GM18511 (cell line): ENCODE measurements around the gene WDR35.

Experiments used
- ATAC-seq: cut with Tn5 transposase; IDR thresholded peaks from one replicate; pipeline ENCODE4 v1.9.1; 2021; ENCODE audit warnings: mild to moderate bottlenecking, moderate library complexity; ENCODE audit not compliant: unreplicated experiment

The WDR35 gene

DNA sequence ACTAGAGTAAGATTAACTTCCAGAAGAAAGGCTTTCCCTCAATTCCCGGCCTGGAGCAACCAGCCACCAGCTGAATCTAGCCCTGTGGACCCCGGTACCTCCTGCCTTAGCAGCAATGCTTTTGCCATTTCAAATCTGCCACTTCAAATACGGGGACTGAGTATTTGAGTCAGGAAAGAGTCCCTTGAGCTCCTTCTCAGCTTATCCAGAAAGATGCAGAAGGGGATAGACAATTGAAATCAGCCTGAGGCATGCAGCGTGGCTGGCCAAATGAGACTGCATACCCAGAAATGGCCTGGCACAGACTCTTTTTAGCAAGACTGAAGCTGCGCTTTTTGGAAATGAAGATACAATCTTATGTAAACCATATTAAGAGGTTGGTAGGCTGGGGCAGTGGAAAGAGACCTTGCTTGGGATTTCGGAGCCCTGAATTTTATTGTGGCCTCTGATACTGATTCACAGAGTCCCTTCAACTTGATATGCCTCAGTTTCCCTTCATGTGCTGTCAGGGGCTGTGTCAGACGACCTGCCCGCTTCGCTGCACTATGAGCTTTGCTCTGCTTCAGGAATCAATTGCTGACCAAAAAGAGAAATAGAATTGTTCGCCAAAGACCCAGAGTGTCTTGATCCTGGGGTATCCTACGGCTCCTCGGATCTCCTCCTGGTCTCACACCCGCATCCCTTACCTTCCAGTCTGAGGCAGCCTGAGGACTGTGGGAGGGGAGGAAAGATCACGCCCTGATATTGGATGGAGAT, 21.5 kb upstream of the WDR35 start:
- no peak for ATAC-seq

DNA sequence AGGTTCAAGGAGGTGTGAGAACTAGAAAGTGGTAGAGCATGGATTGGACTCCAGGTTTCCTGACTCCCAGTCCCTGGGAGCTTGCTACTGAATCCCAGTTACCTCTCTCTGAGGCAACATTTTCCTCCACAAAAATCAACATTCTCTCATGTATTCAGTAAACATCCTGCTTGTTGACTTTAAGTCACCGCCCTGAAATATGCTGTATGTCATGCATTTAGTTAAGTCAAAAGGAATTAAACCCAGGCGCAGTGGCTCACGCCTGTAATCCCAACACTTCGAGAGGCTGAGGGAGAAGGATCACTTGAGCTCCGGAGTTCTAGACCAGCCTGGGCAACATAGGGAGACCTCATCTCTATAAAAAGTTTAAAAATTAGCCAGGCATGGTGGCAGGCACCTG, 18.8 kb upstream of the WDR35 start:
- no peak for ATAC-seq

DNA sequence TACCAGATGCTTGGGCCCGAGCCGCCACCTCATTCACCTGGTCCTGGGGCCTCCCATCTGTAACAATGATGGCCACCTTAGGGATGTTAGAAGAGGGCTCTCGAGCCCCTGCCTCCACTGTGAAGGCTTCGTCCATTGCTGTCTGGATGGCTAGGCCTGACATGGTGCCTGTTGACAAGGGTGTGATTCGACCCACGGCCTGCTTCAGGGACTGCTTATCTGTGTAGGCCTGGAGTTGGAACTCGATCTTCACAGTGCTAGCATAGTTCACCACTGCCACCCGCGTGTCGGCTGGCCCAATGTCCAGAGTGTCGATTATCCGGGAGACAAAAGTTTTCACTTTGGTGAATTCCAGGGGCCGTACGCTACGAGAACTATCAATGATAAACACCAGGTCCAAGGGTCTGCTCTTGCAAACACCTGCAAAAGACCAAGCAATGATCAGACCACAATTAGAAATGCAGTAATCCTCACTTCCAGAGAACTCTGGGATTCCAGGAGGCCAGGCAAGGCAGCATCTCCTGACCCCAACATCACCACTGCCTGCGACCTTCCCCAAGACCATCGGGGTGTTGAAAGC, 16.1 kb upstream of the WDR35 start:
- no peak for ATAC-seq

DNA sequence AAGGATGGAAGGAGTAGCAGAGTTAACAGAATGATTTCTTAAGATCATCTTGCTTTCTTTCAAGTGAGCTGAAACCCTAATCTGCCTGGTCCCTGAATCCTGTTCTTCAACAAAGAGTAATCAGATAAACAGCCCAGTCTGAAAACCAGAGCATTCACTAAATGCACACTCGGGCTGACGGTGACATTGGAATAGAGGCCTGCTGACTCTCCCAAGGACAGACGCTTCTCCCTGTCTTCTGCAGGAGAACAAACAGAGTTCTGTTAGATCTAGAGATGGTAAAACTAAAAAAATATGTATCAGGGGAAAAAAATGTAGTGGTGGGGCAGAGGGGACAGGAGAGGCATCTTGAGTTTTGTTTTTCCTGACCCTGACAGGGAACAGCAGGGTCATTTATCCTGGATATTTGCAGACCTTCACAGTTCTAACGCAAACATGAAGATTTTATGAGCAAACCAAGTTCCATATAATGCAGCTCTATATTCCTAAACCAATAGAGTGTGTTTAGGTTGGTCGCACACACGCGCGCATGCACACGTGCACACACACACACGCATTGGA, 15.2 kb upstream of the WDR35 start:
- ATAC-seq, result no peak

DNA sequence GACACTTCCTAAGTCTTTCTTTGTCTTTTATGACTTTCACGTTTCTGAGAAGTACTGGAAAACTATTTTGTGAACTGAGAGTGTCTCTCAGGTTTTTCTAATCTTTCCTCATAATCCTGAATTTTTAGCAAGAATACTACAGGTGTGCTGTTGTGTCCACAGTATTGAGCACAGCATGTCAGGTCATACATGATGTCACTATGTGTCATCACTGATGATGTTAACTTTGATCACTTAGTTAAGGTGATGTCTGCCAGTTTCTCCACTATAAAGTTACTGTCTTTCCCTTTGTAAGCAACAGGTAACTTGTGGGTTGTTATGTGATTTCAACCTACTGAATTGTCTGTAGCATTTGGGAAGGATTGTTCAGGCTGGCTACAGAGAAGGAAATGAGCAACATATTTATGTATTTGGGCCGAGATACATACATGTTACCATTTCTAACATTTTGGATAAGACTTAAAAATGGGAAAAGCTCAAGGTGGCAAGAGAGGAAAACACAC, 11.5 kb upstream of the WDR35 start:
- no peak for ATAC-seq

DNA sequence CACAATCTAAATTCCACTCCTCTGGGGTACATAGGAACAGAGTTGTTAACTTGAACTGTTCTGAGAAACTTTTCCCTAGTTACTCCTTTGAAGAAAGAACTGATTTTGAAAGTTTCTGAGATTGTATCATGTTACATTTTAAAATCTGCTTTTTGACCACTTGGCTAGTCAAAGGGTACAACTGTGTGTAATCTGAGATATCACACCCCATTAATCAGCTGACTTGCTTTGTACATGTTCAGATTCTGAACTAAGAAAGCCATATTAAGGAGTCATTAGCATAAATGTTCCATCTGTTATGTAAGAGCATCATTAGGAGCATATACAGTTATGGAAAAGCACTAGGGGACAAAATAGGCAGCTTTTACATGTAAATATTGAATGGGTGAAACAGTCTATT, 3.8 kb upstream of the WDR35 start:
- no peak for ATAC-seq

DNA sequence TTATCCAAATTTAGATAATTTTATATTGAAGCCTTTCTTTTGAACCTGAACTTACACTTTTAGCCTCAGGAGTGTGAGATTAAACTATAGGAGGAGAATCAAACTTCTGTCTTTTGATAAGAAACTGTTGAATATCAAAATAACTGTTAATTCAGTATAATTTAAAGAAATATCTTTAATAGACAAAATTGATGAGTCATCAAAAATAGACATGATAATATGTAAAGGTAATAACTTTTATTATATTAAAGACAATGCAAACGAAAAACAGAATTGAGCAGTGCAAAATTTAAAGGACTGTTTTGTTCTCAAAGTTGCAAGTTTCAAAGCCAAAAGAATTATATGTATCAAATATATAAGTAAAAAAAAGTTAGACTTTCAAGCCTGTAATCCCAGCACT, 2.0 kb upstream of the WDR35 start:
- ATAC-seq, result no peak

DNA sequence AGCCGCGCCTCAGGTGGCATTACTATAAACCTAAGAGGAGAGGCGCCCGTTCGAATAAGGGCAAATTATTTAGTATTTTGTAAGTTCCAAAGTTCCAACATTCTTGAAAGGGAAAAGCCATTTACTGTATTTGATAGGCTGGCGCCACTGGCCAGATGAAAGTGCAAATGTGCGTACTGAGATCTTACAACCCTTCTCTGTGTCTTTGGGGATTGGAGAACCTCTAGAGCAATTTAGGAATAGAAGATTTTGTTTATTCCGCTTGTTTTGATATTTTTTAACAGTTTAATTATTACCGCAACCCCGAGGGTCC, 467 bp upstream of the WDR35 start:
- no peak for ATAC-seq

DNA sequence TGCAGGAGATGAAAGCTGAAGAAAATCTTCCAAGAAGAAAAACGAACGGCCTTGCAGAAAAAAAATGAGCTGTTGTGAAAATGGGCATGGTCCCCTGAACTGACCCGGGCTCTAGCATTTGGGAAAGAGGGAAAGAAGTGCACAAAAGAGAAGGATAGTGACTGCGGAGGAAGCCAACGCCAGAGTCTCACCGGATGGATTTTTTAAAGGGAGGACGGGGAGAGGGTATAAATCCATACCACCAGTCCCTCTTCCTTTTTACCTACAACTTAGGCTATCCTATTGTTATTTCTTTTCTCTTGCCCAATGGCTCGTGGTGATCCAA, 601 bp downstream of the WDR35 start:
- ATAC-seq, result no peak

DNA sequence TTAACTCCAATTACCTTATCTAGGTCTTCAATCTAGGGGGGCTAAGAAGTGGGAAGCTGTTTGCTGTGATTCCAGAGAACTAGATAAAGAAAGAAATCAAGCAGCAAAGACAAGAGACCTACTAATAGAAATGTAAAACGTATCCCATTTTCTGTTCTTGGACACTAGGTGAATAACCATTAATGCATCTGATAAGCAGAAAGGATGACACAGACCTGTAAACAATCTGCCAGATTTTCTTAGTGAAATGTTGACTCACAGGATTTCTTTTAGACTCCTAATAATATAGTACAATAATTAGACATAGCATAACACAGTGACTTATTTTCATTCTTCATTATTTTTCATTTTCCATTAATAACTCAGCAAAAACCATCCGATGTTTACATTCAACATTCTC, 1.3 kb downstream of the WDR35 start:
- ATAC-seq, result no peak

DNA sequence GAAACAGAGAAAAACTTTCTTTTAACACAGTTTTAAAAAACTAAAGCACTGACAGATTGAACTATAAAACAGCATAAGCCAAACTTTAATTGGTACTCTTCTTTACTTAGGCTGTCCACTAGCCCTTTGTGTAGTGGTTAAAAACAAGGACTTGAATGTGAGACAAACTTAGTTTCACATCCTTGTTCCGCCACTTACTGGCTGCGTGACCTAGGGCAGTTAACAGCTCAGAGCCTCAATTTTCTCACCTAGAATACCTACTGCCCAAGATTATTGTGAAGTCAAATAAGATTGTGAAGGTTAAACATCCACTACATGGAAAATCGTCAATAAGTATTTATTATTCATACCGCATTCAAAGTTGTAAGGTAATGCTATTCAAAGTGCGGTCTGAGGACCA, 2.0 kb downstream of the WDR35 start:
- peak; percentile 78 for ATAC-seq

DNA sequence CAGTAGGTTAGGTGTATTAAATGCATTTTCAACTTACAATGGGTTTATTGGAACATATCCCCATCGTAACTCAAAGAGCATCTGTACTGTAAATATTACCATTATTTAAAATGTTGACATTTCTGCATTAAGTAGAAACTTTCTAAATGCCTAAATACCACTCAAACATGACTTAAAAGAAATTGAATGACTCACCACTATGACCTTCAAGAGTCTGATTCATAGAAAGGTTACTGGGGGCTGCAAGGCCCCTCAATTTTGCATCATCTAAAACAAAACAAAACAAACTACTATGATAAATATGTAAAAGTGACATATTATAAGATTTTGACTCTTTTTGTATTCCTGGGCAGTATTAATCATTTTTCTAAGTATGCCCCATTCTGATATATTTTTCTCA, 7.6 kb downstream of the WDR35 start:
- ATAC-seq, result no peak

DNA sequence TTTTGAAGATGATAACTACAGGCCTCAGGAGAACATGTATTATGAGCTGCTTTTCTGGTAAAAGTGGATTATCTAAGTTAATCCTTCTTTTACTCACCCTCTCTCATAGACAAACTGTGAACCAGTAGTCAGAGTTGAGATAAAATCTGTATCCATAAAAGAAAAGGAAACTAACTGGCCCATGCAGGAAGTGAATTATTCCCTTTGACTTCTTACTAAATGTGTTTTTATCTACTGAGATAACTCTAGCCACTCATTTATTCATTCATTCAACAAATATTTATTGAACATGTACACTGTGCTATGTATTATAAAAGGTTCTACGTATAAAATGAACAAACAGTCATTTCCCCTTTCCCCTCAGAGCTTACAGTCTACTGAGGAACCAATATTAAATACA, 10.0 kb downstream of the WDR35 start:
- no peak for ATAC-seq

DNA sequence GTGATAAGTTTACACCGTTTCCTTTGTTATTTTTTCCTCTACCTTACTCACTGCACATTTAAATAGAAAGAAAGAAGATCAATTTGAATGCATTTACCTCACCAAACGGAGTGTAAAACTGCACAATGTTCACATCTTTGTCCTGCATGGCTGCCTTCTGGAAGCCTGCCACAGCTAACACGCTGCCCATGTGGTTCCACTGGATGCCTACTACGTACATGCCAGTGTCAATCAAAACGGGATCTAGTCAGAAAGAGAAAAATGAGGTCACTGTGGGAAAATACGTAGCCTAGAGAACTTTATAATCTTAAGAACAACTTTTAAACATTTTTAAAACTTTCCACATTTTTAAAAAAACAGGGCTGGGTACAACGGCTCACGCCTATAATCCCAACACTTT, 16.4 kb downstream of the WDR35 start:
- ATAC-seq, result no peak

DNA sequence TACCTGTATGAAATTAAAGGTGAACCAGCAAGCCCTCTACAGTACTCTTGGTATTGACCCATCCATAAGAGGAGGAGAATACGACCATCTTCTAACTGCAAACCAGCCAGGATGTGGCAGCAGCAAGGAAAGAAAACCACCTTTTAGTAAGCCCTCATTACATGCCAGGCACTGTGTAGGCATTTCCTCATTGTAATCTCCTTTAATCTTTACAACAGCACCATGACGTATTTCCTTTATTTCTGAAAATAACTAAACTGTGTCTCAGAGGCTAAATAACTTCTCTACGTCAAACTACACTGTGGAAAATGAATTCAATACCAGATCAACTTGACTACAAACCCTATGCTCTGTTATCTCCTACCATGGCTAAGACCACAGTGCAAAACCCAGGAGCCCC, 18.2 kb downstream of the WDR35 start:
- ATAC-seq, result no peak

DNA sequence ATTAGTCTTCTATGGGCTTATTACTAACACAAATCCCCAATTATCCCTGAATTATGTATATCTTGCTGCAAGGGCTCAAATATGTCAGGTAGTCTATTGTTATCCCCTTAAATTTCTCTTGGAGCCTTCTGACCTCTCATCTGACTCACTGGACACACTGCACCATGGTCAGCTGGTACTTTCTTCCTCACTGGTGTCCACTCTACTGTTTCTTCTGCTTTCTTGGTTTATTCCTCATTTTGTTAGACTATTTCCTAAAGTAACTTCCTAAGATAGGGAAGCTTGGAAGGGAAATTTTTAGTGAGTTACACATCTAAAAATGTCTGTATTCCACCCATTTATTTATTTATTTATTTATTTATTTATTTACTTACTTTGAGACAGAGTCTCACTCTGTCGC, 26.5 kb downstream of the WDR35 start:
- ATAC-seq, result no peak

DNA sequence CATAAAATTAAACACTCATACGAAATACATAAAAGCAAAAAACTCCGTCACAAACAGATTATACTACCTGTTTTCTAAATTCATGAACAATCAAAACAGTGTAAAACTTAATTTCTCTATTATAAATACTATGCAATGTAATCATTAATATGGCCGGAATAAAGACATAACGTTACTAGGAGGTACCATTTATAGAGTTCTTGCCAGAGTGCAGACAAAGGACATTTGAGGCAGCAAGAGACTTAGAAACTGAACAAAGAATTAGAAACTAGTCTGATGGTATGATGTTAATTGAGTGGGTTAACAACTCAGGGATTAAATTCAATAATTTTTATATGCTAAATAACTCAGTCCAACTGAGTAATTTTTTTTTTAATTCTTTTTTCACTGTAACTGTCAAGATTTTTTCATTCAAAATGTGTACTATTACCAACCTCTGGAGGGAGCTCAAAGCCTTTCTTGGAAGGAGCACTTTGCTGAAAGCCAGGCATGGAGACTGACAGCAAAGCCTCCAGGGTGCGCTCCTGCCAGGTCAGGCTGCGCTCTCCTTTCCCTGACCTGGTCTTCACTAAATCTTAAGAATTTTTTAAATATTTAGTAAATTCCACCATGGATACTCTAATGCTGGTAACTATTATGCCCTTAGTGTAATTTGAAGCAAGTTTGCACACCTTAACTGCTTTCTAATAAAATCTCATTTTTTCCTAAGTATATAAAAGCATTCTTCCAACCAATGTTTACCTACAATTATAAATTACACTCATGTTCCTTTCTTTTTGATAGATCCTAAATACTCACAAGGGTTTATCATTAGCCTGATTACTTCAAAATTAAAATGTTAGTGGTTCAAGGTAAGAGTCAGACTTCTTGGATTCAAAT, 34.1 kb downstream of the WDR35 start:
- ATAC-seq, result peak; percentile 98

DNA sequence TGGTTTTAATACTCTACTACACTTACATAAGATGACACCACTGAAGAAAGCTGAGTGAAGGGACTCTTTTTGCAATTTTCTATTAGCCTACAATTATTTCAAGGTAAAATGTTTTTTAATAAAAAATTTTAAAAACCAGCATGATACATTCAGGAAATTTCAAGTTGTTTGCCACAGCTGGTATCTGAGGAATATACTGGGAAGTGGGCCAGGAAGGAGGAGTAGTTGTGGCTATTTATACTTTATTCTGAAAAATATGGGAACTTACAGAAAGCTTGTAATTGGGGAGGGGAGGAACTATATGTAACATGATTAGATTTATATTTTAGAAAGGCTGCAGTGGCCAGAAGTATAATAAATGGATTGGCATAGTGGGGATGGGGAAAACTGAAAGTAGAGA, 40.8 kb downstream of the WDR35 start:
- ATAC-seq, result no peak

DNA sequence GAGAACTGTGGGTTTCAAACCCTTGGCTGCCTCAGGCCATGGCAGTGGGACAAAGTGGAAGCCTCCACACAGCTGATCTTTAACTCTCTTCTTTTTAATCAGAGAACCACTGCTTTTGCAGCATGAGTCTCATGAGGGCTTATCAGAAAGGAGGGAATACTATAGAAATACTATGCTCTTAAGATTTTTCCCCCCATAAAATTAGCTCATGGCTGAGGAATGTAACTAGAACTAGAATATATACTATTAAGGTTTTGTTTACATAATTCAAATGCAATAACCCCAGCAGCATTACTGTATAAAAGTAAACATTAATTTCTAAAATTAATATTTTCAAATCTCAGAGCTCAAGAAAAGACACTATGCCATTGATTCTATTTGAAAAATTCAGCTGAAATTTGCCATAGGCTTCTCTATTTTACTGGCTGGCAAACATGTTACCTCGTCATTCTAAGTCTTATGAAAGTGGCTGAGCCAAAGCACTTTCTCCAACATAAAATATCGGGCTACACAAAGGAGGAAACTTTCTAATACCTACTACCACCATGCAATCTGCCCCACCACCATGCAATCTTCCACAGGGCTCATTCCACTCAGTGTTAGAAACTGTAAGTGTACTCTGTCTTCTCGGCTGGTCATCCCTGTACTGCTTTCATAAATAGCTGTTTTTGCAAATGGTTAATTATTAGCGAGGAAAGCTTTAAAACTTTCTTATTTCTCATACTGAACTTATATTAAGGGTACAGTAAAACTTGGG, 42.5 kb downstream of the WDR35 start:
- ATAC-seq, result no peak

DNA sequence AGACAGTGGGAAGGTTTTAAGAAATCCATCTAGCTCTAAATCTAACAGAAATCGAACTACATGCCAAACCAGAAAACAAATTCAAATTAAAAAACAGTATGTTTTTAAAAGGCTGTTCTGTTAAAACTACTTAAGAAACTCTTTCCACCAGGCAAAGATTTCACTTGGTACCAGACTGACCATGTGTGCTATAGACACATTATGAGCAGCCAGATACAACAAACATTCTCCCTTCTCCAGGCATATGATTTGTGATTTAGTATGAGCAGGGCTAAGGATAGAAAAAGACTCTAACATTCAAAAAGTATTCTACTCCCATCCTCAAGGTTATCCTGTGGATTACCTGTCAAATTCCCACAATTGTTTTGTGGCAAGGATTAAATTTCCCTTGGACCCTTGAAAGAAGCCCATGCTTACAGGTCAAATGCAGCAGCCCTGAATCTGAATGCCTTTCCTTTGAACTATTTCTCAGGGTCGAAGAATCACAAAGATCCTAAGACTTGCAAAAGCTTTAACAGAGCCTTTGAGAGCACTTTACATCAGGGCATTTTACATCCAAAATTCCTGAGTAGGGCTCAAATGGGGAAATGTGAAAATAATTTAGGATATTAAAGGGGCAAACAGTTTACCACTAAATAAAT, 45.6 kb downstream of the WDR35 start:
- no peak for ATAC-seq

DNA sequence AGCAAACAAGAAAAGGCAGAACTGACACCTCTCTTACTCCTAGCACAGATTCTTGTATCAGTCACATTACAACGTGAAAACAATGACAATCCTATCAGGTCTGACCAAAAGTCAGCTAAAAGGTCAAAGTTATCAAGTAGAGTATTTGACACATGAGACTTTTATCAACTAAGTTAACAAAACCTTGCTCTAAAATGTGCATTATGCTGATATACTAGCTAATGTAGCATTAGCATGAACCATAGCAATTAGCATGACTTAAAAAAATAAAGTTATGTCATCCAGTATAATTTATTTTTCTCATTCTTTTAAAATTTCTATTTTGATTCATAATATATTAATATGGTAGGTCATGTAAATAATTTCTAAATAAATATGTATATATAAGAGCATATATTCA, 46.7 kb downstream of the WDR35 start:
- ATAC-seq, result no peak
